A673 (cell line): ENCODE measurements around the gene FAM168A. TPM values are rescaled to one million over a fixed set of nuclear protein-coding genes. Genes with fewer than 3 reads are reported as not detected.

Experiments used
- BruUV-seq: library from RNA; stranded (reverse); fragments of 400-500 nt; replicated peaks from 2 replicates; lab custom pipeline; 2021; lab: Mats Ljungman, UMichigan
- CTCF ChIA-PET: fragments of 300-600 bp; sonication (Branson Sonifier 250); formaldehyde crosslinking; loops from one replicate; lab custom pipeline; 2022; ENCODE audit warnings: antibody characterized with exemption; lab: Charles Lee
- POLR2A ChIA-PET: fragments of 300-600 bp; sonication (Branson Sonifier 250); formaldehyde crosslinking; loops from one replicate; lab custom pipeline; 2022; ENCODE audit warnings: antibody characterized with exemption; ENCODE audit not compliant: low non-redundant PET; lab: Charles Lee
- DNase-seq: peaks from one replicate; pipeline ENCODE4 v3.0.0-alpha.2; 2015; ENCODE audit warnings: low spot score
- H3K27ac ChIP-seq: fragments of 200-600 bp; sonication (generic); 2 replicates; pipeline ENCODE4 v1.5.1; 2016; ENCODE audit warnings: mixed run types, low read depth, mild to moderate bottlenecking, mixed read lengths, antibody characterized with exemption, low read length; ENCODE audit not compliant: poor library complexity, severe bottlenecking
- H3K27me3 ChIP-seq: fragments of 200-600 bp; sonication (generic); replicated peaks from 2 replicates; pipeline ENCODE4 v1.6.1; 2017; ENCODE audit warnings: mixed run types, low read depth, mild to moderate bottlenecking, mixed read lengths, antibody characterized with exemption, low read length; ENCODE audit not compliant: insufficient read depth, poor library complexity
- H3K36me3 ChIP-seq: fragments of 200-600 bp; sonication (generic); 2 replicates; pipeline ENCODE4 v1.6.1; 2016; ENCODE audit warnings: mixed run types, mild to moderate bottlenecking, mixed read lengths, antibody characterized with exemption, low read length; ENCODE audit not compliant: insufficient read depth, poor library complexity, severe bottlenecking
- H3K4me1 ChIP-seq: fragments of 200-600 bp; sonication (generic); 2 replicates; pipeline ENCODE4 v1.6.1; 2017; ENCODE audit warnings: mixed run types, mild to moderate bottlenecking, mixed read lengths, antibody characterized with exemption, low read length; ENCODE audit not compliant: insufficient read depth, poor library complexity, severe bottlenecking
- H3K4me3 ChIP-seq: fragments of 200-600 bp; sonication (generic); 2 replicates; pipeline ENCODE4 v1.5.1; 2016; ENCODE audit warnings: low read depth, mixed run types, mild to moderate bottlenecking, mixed read lengths, low read length; ENCODE audit not compliant: poor library complexity, severe bottlenecking
- H3K9me3 ChIP-seq: fragments of 200-600 bp; sonication (generic); 2 replicates; pipeline ENCODE4 v1.6.1; 2016; ENCODE audit warnings: mixed run types, low read depth, mild to moderate bottlenecking, mixed read lengths, antibody characterized with exemption, low read length; ENCODE audit not compliant: poor library complexity, severe bottlenecking
- CTCF ChIP-seq: fragments of 300-800, 200-600 bp; sonication (generic); conservative IDR thresholded peaks from 2 replicates; pipeline ENCODE4 v1.5.1; 2017; ENCODE audit warnings: low read depth, mild to moderate bottlenecking, antibody characterized with exemption, low read length, moderate library complexity, mixed read lengths
- EZH2 ChIP-seq: fragments of 200-600 bp; sonication (generic); IDR thresholded peaks from 2 replicates; pipeline ENCODE4 v1.6.1; 2017; ENCODE audit warnings: borderline replicate concordance, low read depth, mild to moderate bottlenecking, mixed read lengths, antibody characterized with exemption, low read length; ENCODE audit not compliant: poor library complexity, severe bottlenecking
- intact Hi-C: fragments of 100-400 bp; cut with micrococcal nuclease; formaldehyde crosslinking; loops from one replicate; pipeline ENCODE4 v1.10.0; 2022; ENCODE audit not compliant: unreplicated experiment
- total RNA-seq: library from RNA; stranded (reverse); gene quantifications from 2 replicates; pipeline ENCODE4 v1.2.3, GENCODE V29; 2021

The FAM168A gene
- total RNA-seq, 1 experiment from 2014 or later, result 46.1 TPM

GRCh38 chr11:73521621-73522020 is 76.3 kb downstream of the FAM168A start:
- H3K27ac ChIP-seq, result peak overlapping the region; percentile 62
- TF ChIP-seq CTCF (no peak), EZH2 (no peak)
- no peak overlapping the region for H3K4me3 ChIP-seq
- H3K9me3 ChIP-seq, result peaks cover 8% of the 10 kb centered on the region
- no TSS peak for BruUV-seq
- ChIA-PET CTCF (interaction anchor here (0.7 kb wide), 1 partner anchor 9 kb away, joined by 3 read pairs; no protein-coding TSS in a partner anchor), POLR2A (interaction anchor here (0.7 kb wide), 1 partner anchor 878 kb away, joined by 3 read pairs; no protein-coding TSS in a partner anchor)
- peaks cover 31% of the 10 kb centered on the region for H3K4me1 ChIP-seq
- H3K36me3 ChIP-seq, result no peaks in the 10 kb centered on the region
- H3K27me3 ChIP-seq, result no peaks in the 10 kb centered on the region
- intact Hi-C loops, result no loop called here
- DNase-seq, result peak; percentile 95

- H3K36me3 ChIP-seq, result no peaks in the 10 kb centered on the region
- DNase-seq, result peak; percentile 76
- no peaks in the 10 kb centered on the region for H3K27me3 ChIP-seq
- ChIA-PET POLR2A (no interaction called here), CTCF (no interaction called here)
- H3K27ac ChIP-seq, result peak overlapping the region; percentile 62
- BruUV-seq, result no TSS peak
- no peak overlapping the region for H3K4me3 ChIP-seq
- intact Hi-C loops, result no loop called here
- H3K9me3 ChIP-seq, result peaks cover 8% of the 10 kb centered on the region
- TF ChIP-seq CTCF (no peak), EZH2 (no peak)
- peaks cover 31% of the 10 kb centered on the region for H3K4me1 ChIP-seq
Observed at GRCh38 chr11:73520353-73521061, 77.4 kb downstream of the FAM168A start.

GRCh38 chr11:73519266-73519665 is 78.6 kb downstream of the FAM168A start:
- no peaks in the 10 kb centered on the region for H3K36me3 ChIP-seq
- BruUV-seq, result no TSS peak
- ChIA-PET CTCF (no interaction called here), POLR2A (no interaction called here)
- no peak overlapping the region for H3K4me3 ChIP-seq
- H3K27ac ChIP-seq, result no peak overlapping the region
- TF ChIP-seq EZH2 (no peak), CTCF (no peak)
- no peak for DNase-seq
- peaks cover 8% of the 10 kb centered on the region for H3K9me3 ChIP-seq
- H3K4me1 ChIP-seq, result peaks cover 31% of the 10 kb centered on the region
- H3K27me3 ChIP-seq, result no peaks in the 10 kb centered on the region
- intact Hi-C loops, result no loop called here
